MCF 10A (cell line): ENCODE results near the gene KRT222. TPM values are rescaled to one million over a fixed set of nuclear protein-coding genes. Genes with fewer than 3 reads are reported as not detected.

Experiments used
- BruUV-seq: library from RNA; stranded (reverse); fragments of 400-500 nt; replicated peaks from 2 replicates; lab custom pipeline; 2021; lab: Mats Ljungman, UMichigan
- CTCF ChIA-PET: fragments of 300-600 bp; sonication (Branson Sonifier 250); formaldehyde crosslinking; extraction: SDS; loops from one replicate; lab custom pipeline; 2021; ENCODE audit warnings: antibody characterized with exemption, inconsistent platforms; lab: Yijun Ruan, JAX
- POLR2A ChIA-PET: fragments of 300-600, 350-650 bp; sonication (Branson Sonifier 250); formaldehyde crosslinking; extraction: SDS; loops from one replicate; lab custom pipeline; 2020; ENCODE audit warnings: antibody characterized with exemption, inconsistent platforms; lab: Yijun Ruan, JAX
- DNase-seq: peaks from one replicate; pipeline ENCODE4 v3.0.0-alpha.2; 2018; ENCODE audit not compliant: unreplicated experiment
- H3K27ac Mint-ChIP-seq: one replicate; pipeline ENCODE4 v1.8.0; 2022; ENCODE audit warnings: mild to moderate bottlenecking, low read depth, mixed read lengths; ENCODE audit not compliant: unreplicated experiment
- H3K27me3 Mint-ChIP-seq: one replicate; pipeline ENCODE4 v1.8.0; 2022; ENCODE audit warnings: mixed read lengths; ENCODE audit not compliant: insufficient read depth, unreplicated experiment
- H3K36me3 Mint-ChIP-seq: one replicate; pipeline ENCODE4 v1.8.0; 2022; ENCODE audit warnings: mild to moderate bottlenecking, moderate library complexity, mixed read lengths; ENCODE audit not compliant: insufficient read depth, unreplicated experiment
- H3K4me1 Mint-ChIP-seq: one replicate; pipeline ENCODE4 v1.8.0; 2022; ENCODE audit warnings: mixed read lengths; ENCODE audit not compliant: insufficient read depth, unreplicated experiment
- H3K4me3 Mint-ChIP-seq: one replicate; pipeline ENCODE4 v1.8.0; 2022; ENCODE audit warnings: mild to moderate bottlenecking, moderate library complexity, mixed read lengths; ENCODE audit not compliant: unreplicated experiment
- H3K9me3 Mint-ChIP-seq: one replicate; pipeline ENCODE4 v1.8.0; 2022; ENCODE audit warnings: mixed read lengths; ENCODE audit not compliant: unreplicated experiment
- intact Hi-C: fragments of 100-400 bp; cut with micrococcal nuclease; formaldehyde crosslinking; loops from 2 replicates; pipeline ENCODE4 v1.14.1; 2022
- total RNA-seq: library from RNA; stranded (reverse); gene quantifications from 2 replicates; pipeline ENCODE4 v1.2.3, GENCODE V29; 2022
- TF ChIP-seq, protein P1 (sequence below): fragments of 200-600 bp; IDR thresholded peaks from one replicate; pipeline ENCODE4 v1.8.0; 2022; ENCODE audit warnings: antibody characterized with exemption, mild to moderate bottlenecking; ENCODE audit not compliant: unreplicated experiment

KRT222 gene
- total RNA-seq, 1 experiment from 2014 or later = 0.49 TPM

DNA sequence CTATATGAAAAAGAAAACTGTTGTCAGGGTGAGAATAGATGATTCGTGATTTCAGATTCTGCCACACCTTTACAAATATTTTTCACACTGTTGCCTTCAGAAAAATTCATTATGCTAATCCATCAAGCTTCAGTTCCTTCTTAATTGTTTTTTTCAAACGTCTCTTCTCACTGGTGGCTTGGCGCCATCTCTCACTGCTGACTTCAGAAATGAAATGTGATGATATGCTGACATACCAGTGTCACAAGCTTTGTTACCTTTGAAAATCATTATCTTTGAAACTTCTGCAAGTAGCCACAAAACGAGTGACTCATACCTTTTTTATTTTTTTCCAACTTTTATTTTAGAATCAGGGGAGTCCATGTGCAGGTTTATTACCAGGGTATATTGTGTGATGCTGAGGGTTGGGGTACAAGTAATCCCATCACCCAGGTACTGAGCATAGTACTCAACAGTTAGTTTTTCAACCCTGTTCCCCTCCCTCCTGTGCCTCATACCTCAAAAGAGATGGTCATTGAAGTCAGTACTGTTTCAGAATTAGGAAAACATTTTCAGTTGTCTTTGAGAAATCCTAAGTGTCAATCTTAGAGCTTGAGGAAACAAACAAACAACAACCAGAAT is 14.0 kb upstream of the KRT222 start:
- H3K9me3 Mint-ChIP-seq = no peaks in the 10 kb centered on the region
- peaks cover 6% of the 10 kb centered on the region for H3K4me1 Mint-ChIP-seq
- H3K27me3 Mint-ChIP-seq = peaks cover 85% of the 10 kb centered on the region
- CTCF ChIA-PET = interaction anchor here (0.6 to 2.0 kb wide), 3 partner anchors 10 to 271 kb away, joined by 3 to 5 read pairs (median 3); no protein-coding TSS in a partner anchor
- POLR2A ChIA-PET = interaction anchor here (0.7 to 2.4 kb wide), 3 partner anchors 32 to 629 kb away, joined by 3 to 6 read pairs (median 4); partner anchors contain the start of gene SMARCE1
- TF ChIP-seq, protein P1, sequence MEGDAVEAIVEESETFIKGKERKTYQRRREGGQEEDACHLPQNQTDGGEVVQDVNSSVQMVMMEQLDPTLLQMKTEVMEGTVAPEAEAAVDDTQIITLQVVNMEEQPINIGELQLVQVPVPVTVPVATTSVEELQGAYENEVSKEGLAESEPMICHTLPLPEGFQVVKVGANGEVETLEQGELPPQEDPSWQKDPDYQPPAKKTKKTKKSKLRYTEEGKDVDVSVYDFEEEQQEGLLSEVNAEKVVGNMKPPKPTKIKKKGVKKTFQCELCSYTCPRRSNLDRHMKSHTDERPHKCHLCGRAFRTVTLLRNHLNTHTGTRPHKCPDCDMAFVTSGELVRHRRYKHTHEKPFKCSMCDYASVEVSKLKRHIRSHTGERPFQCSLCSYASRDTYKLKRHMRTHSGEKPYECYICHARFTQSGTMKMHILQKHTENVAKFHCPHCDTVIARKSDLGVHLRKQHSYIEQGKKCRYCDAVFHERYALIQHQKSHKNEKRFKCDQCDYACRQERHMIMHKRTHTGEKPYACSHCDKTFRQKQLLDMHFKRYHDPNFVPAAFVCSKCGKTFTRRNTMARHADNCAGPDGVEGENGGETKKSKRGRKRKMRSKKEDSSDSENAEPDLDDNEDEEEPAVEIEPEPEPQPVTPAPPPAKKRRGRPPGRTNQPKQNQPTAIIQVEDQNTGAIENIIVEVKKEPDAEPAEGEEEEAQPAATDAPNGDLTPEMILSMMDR = no peak
- BruUV-seq = no TSS peak
- no peak overlapping the region for H3K4me3 Mint-ChIP-seq
- H3K27ac Mint-ChIP-seq = no peak overlapping the region
- no peak for DNase-seq
- intact Hi-C loops = no loop called here
- H3K36me3 Mint-ChIP-seq = no peaks in the 10 kb centered on the region

DNA sequence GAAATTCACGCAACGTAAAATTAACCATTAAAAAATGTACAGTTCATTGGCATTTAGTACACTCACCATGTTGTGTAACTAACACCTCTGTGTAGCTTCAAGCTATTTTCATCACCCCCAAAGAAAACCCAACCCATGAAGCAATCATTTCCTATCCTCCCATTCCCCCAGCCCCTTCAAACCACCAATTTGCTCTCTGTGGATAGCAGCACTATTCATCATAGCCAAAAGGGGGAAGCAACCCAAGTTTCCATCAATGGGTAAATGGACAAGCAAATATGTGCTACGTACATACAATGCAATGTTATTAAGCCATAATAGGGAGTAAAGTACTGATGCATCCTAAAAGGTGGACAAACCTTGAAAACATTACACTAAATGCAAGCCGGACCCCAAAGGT is 10.9 kb upstream of the KRT222 start:
- H3K27me3 Mint-ChIP-seq = peaks cover 81% of the 10 kb centered on the region
- no peaks in the 10 kb centered on the region for H3K36me3 Mint-ChIP-seq
- no TSS peak for BruUV-seq
- ChIA-PET CTCF (no interaction called here), POLR2A (no interaction called here)
- H3K4me1 Mint-ChIP-seq = peaks cover 6% of the 10 kb centered on the region
- H3K27ac Mint-ChIP-seq = no peak overlapping the region
- no peak for DNase-seq
- TF ChIP-seq, protein P1 = no peak
- H3K4me3 Mint-ChIP-seq = no peak overlapping the region
- H3K9me3 Mint-ChIP-seq = no peaks in the 10 kb centered on the region
- intact Hi-C loops = no loop called here

DNA sequence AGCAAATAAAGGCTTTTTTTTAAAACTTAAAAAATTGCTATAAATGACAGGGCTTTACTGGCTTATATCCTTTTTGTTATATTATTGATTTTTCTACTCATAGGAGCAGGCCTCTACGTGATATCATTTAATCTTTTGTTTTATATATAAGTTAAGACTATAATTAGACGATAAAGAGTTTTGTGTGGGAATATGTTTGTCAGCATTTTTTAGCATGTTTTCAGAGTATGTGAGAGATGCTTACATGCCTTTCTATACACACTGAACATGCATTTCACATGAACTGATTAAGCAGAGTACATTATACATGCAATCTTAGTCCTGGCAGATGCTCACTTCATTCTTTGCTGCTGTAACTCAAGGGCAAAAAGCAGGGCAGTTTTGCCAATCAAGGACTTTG is 7.7 kb upstream of the KRT222 start:
- intact Hi-C loops = no loop called here
- H3K36me3 Mint-ChIP-seq = no peaks in the 10 kb centered on the region
- ChIA-PET CTCF (interaction anchor here (0.8 kb wide), 1 partner anchor 185 kb away, joined by 5 read pairs; no protein-coding TSS in a partner anchor), POLR2A (interaction anchor here (0.7 to 1.2 kb wide), 2 partner anchors 13 to 20 kb away, joined by 3 to 4 read pairs; no protein-coding TSS in a partner anchor)
- no peak overlapping the region for H3K4me3 Mint-ChIP-seq
- no peak overlapping the region for H3K27ac Mint-ChIP-seq
- BruUV-seq = no TSS peak
- no peak for DNase-seq
- TF ChIP-seq, protein P1 = no peak
- peaks cover 7% of the 10 kb centered on the region for H3K9me3 Mint-ChIP-seq
- H3K4me1 Mint-ChIP-seq = no peaks in the 10 kb centered on the region
- H3K27me3 Mint-ChIP-seq = peaks cover 60% of the 10 kb centered on the region

DNA sequence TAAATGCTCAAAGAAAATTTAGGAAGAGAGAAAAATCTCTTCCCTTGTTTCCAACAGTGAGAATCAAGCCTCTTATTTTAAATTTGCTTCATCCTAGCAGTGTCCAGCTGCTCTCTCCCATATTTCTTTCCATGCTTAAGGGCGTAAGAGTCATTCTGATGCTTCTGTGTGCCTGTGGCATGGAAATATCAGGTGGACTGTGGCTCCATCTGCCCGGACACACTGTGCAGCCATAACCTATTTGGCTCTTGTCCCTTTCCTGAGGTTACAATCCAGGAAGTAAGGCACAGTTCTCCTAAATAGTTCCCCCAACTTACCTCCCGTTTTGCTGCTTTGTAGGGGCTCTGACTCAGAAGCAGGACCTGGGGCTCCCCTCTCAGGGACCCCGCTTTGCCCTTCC is 6.3 kb upstream of the KRT222 start:
- H3K27ac Mint-ChIP-seq = no peak overlapping the region
- POLR2A ChIA-PET = no interaction called here
- peaks cover 46% of the 10 kb centered on the region for H3K27me3 Mint-ChIP-seq

More for the DNA sequence above, 6.3 kb upstream of the KRT222 start:
- Mint-ChIP-seq H3K4me1 (no peaks in the 10 kb centered on the region), H3K36me3 (no peaks in the 10 kb centered on the region), H3K4me3 (no peak overlapping the region), H3K9me3 (peaks cover 7% of the 10 kb centered on the region)
- TF ChIP-seq, protein P1 = no peak
- intact Hi-C loops = no loop called here
- CTCF ChIA-PET = interaction anchor here (0.6 kb wide), 2 partner anchors 42 to 142 kb away, joined by 3 to 4 read pairs; no protein-coding TSS in a partner anchor
- no TSS peak for BruUV-seq
- DNase-seq = no peak
